A673 (cell line): ENCODE measurements around the gene SMARCA4. TPM values are rescaled to one million over a fixed set of nuclear protein-coding genes. Genes with fewer than 3 reads are reported as not detected.

Source experiments
- BruUV-seq: library from RNA; stranded (reverse); fragments of 400-500 nt; replicated peaks from 2 replicates; lab custom pipeline; 2021; lab: Mats Ljungman, UMichigan
- CTCF ChIA-PET: fragments of 300-600 bp; sonication (Branson Sonifier 250); formaldehyde crosslinking; loops from one replicate; lab custom pipeline; 2022; ENCODE audit warnings: antibody characterized with exemption; lab: Charles Lee
- POLR2A ChIA-PET: fragments of 300-600 bp; sonication (Branson Sonifier 250); formaldehyde crosslinking; loops from one replicate; lab custom pipeline; 2022; ENCODE audit warnings: antibody characterized with exemption; ENCODE audit not compliant: low non-redundant PET; lab: Charles Lee
- DNase-seq: peaks from one replicate; pipeline ENCODE4 v3.0.0-alpha.2; 2015; ENCODE audit warnings: low spot score
- H3K27ac ChIP-seq: fragments of 200-600 bp; sonication (generic); 2 replicates; pipeline ENCODE4 v1.5.1; 2016; ENCODE audit warnings: mixed run types, low read depth, mild to moderate bottlenecking, mixed read lengths, antibody characterized with exemption, low read length; ENCODE audit not compliant: poor library complexity, severe bottlenecking
- H3K27me3 ChIP-seq: fragments of 200-600 bp; sonication (generic); replicated peaks from 2 replicates; pipeline ENCODE4 v1.6.1; 2017; ENCODE audit warnings: mixed run types, low read depth, mild to moderate bottlenecking, mixed read lengths, antibody characterized with exemption, low read length; ENCODE audit not compliant: insufficient read depth, poor library complexity
- H3K36me3 ChIP-seq: fragments of 200-600 bp; sonication (generic); 2 replicates; pipeline ENCODE4 v1.6.1; 2016; ENCODE audit warnings: mixed run types, mild to moderate bottlenecking, mixed read lengths, antibody characterized with exemption, low read length; ENCODE audit not compliant: insufficient read depth, poor library complexity, severe bottlenecking
- H3K4me1 ChIP-seq: fragments of 200-600 bp; sonication (generic); 2 replicates; pipeline ENCODE4 v1.6.1; 2017; ENCODE audit warnings: mixed run types, mild to moderate bottlenecking, mixed read lengths, antibody characterized with exemption, low read length; ENCODE audit not compliant: insufficient read depth, poor library complexity, severe bottlenecking
- H3K4me3 ChIP-seq: fragments of 200-600 bp; sonication (generic); 2 replicates; pipeline ENCODE4 v1.5.1; 2016; ENCODE audit warnings: low read depth, mixed run types, mild to moderate bottlenecking, mixed read lengths, low read length; ENCODE audit not compliant: poor library complexity, severe bottlenecking
- H3K9me3 ChIP-seq: fragments of 200-600 bp; sonication (generic); 2 replicates; pipeline ENCODE4 v1.6.1; 2016; ENCODE audit warnings: mixed run types, low read depth, mild to moderate bottlenecking, mixed read lengths, antibody characterized with exemption, low read length; ENCODE audit not compliant: poor library complexity, severe bottlenecking
- CTCF ChIP-seq: fragments of 300-800, 200-600 bp; sonication (generic); conservative IDR thresholded peaks from 2 replicates; pipeline ENCODE4 v1.5.1; 2017; ENCODE audit warnings: low read depth, mild to moderate bottlenecking, antibody characterized with exemption, low read length, moderate library complexity, mixed read lengths
- EZH2 ChIP-seq: fragments of 200-600 bp; sonication (generic); IDR thresholded peaks from 2 replicates; pipeline ENCODE4 v1.6.1; 2017; ENCODE audit warnings: borderline replicate concordance, low read depth, mild to moderate bottlenecking, mixed read lengths, antibody characterized with exemption, low read length; ENCODE audit not compliant: poor library complexity, severe bottlenecking
- intact Hi-C: fragments of 100-400 bp; cut with micrococcal nuclease; formaldehyde crosslinking; loops from one replicate; pipeline ENCODE4 v1.10.0; 2022; ENCODE audit not compliant: unreplicated experiment
- total RNA-seq: library from RNA; stranded (reverse); gene quantifications from 2 replicates; pipeline ENCODE4 v1.2.3, GENCODE V29; 2021

SMARCA4 gene
- total RNA-seq, 1 experiment from 2014 or later, result 307 TPM

DNA sequence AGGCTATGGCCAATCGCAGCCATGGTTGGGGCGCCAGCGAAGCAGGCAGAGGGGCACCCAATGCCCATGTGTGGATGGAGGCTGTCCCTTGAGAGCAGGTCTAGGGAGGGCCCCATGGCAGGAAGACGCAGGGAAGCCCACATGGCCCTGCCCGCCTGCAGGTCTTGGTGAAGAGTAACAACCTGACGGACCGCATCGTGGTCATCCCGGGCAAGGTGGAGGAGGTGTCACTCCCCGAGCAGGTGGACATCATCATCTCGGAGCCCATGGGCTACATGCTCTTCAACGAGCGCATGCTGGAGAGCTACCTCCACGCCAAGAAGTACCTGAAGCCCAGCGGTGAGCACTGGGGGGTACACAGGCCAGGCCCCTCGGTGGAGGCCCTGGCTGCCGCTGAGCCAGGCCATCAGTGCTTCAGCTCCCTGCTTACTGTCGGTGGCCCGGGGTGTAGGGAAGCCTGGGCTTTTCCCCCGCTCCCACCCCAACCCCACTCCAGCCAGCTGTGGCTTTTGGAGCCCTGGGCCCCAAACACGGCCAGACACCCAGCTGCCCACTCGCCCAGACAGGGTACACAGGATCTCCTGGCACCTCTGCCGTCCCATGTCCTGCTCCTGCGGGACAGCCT is 47.0 kb upstream of the SMARCA4 start:
- ChIA-PET CTCF (no interaction called here), POLR2A (no interaction called here)
- BruUV-seq, result no TSS peak
- H3K9me3 ChIP-seq, result no peaks in the 10 kb centered on the region
- peaks cover 26% of the 10 kb centered on the region for H3K36me3 ChIP-seq
- TF ChIP-seq EZH2 (no peak), CTCF (no peak)
- no peaks in the 10 kb centered on the region for H3K4me1 ChIP-seq
- intact Hi-C loops, result no loop called here
- DNase-seq, result no peak
- no peak overlapping the region for H3K27ac ChIP-seq
- H3K4me3 ChIP-seq, result no peak overlapping the region
- H3K27me3 ChIP-seq, result no peaks in the 10 kb centered on the region

GRCh38 chr19:10915130-10916091 is 45.4 kb upstream of the SMARCA4 start:
- intact Hi-C loops, result no loop called here
- Histone ChIP-seq H3K4me1 (no peaks in the 10 kb centered on the region), H3K9me3 (no peaks in the 10 kb centered on the region), H3K4me3 (no peak overlapping the region), H3K27ac (no peak overlapping the region), H3K27me3 (no peaks in the 10 kb centered on the region), H3K36me3 (peaks cover 32% of the 10 kb centered on the region)
- DNase-seq, result no peak
- ChIA-PET POLR2A (no interaction called here), CTCF (no interaction called here)
- no TSS peak for BruUV-seq
- TF ChIP-seq EZH2 (no peak), CTCF (no peak)

DNA sequence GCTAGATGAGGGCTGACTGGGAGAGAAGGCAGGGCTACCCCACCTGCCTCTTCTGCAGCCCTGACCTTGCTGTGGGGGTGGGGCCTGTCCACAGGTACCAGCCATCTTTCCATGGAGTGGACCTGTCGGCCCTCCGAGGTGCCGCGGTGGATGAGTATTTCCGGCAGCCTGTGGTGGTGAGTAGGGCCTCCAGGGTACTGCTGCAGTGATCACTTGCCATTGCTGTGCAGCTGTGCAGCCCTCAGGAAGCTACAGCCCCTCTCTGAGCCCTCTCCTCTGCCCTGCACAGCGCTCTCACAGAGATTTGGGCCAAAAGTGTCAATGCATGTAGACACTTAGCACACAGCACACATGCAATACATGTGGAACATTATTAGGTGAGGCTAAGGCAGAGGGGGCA is 44.2 kb upstream of the SMARCA4 start:
- H3K36me3 ChIP-seq, result peaks cover 41% of the 10 kb centered on the region
- H3K4me1 ChIP-seq, result no peaks in the 10 kb centered on the region
- ChIA-PET CTCF (no interaction called here), POLR2A (no interaction called here)
- H3K9me3 ChIP-seq, result no peaks in the 10 kb centered on the region
- no peak overlapping the region for H3K27ac ChIP-seq
- intact Hi-C loops, result no loop called here
- TF ChIP-seq CTCF (no peak), EZH2 (no peak)
- no peaks in the 10 kb centered on the region for H3K27me3 ChIP-seq
- H3K4me3 ChIP-seq, result no peak overlapping the region
- no TSS peak for BruUV-seq
- DNase-seq, result no peak
